Sigmoid colon (tissue), 7 donors: Measurements from ENCODE around the gene RPLP2. TPM values are rescaled to one million over a fixed set of nuclear protein-coding genes. Genes with fewer than 3 reads are reported as not detected.

ENCODE experiments used
- DNase-seq: peaks from one replicate; pipeline ENCODE4 v3.0.0-alpha.2; 2019
- H3K27ac ChIP-seq, 4 donors: fragments of 200-600 bp; sonication (generic); one replicate each; pipeline ENCODE4 v1.5.1; 2016 to 2019; ENCODE audit warnings: mild to moderate bottlenecking in 1 of 4
- H3K27me3 ChIP-seq, 3 donors: fragments of 200-600 bp; sonication (generic); one replicate each; pipeline ENCODE4 v1.5.1; 2019; ENCODE audit warnings: mild to moderate bottlenecking in 1 of 3
- H3K36me3 ChIP-seq, 4 donors: fragments of 200-600 bp; sonication (generic); one replicate each; pipeline ENCODE4 v1.5.1; 2016 to 2019
- H3K4me1 ChIP-seq, 4 donors: fragments of 200-600 bp; sonication (generic); one replicate each; pipeline ENCODE4 v1.5.1; 2017 to 2019
- H3K4me3 ChIP-seq, 4 donors: fragments of 200-600 bp; sonication (generic); one replicate each; pipeline ENCODE4 v1.5.1; 2017 to 2019; ENCODE audit warnings: mild to moderate bottlenecking in 2 of 4, moderate library complexity in 1 of 4
- H3K9me3 ChIP-seq, 4 donors: fragments of 200-600 bp in 3 of 4; sonication (generic) in 3 of 4; one replicate each; pipeline versions ENCODE4 v1.5.1 to v1.6.1; 2013 to 2019
- CTCF ChIP-seq, 4 experiments: fragments of 450-650 bp in 3 of 4; fragments of 200-600 bp in 1 of 4; IDR thresholded peaks; one replicate each; pipeline ENCODE4 v1.5.1; 2016 to 2019; ENCODE audit warnings: antibody characterized with exemption in 4 of 4, mild to moderate bottlenecking in 3 of 4, moderate library complexity in 2 of 4
- EP300 ChIP-seq, 4 donors: sonication (generic); formaldehyde crosslinking; IDR thresholded peaks; one replicate each; pipeline ENCODE4 v1.6.1; 2017; ENCODE audit warnings: antibody characterized with exemption in 4 of 4
- POLR2A ChIP-seq, 2 donors: fragments of 450-650 bp; IDR thresholded peaks; one replicate each; pipeline ENCODE4 v1.6.1; 2016; ENCODE audit warnings: antibody characterized with exemption in 2 of 2, mild to moderate bottlenecking in 2 of 2, moderate library complexity in 2 of 2
- POLR2AphosphoS5 ChIP-seq, 4 donors: sonication (generic); formaldehyde crosslinking; IDR thresholded peaks; one replicate each; pipeline ENCODE4 v1.6.1; 2017; ENCODE audit warnings: antibody characterized with exemption in 4 of 4
- WGBS, 2 donors: extraction: QIAGEN DNeasy Blood & Tissue Kit; methylation state at CpG; one replicate each; pipeline ENCODE4 v1.1.7; 2013; 5-methylcytosine and 5-hydroxymethylcytosine counted together
- intact Hi-C: fragments of 100-400 bp; cut with DNase I; formaldehyde crosslinking; loops from one replicate; pipeline ENCODE4 v1.15.1; 2023
- polyA plus RNA-seq, 3 donors: library from polyadenylated mRNA; stranded (reverse); fragments of 200-250 nt; gene quantifications; one replicate each; pipeline ENCODE4 v1.2.3, GENCODE V29; 2013
- small RNA-seq, 3 donors: library from RNA; depleted of rRNA; stranded (forward); fragments of <200 nt; gene quantifications; one replicate each; pipeline ENCODE3, GENCODE V24; 2016
- total RNA-seq, 4 donors: library from RNA; depleted of rRNA; stranded (reverse); fragments of >200 nt; gene quantifications; one replicate each; pipeline ENCODE4 v1.1.0, GENCODE V29; 2016
- donor health status: healthy with polysubstance abuse.
- donor health status: Bipolar disorder and iron deficiency.
- donor health status: healthy.

RPLP2 gene
- total and polyA plus RNA-seq, 7 donors, result 405 to 2,533 (median 632) TPM

GRCh38 chr11:860234-861104 lies 50.7 kb downstream of the RPLP2 start:
- Histone ChIP-seq H3K4me1 (peaks cover 0 to 28% (median 20%) of the 10 kb centered on the region in 4 donors), H3K27ac (peak overlapping the region; percentile 65 to 79 (median 70)), H3K4me3 (peak overlapping the region in 1 of 4 donors; percentile 28), H3K9me3 (no peaks in the 10 kb centered on the region), H3K27me3 (no peaks in the 10 kb centered on the region), H3K36me3 (peaks cover 0 to 31% (median 6%) of the 10 kb centered on the region in 4 donors)
- intact Hi-C loops, result no loop called here
- 60 to 80% methylated on average over 21 of the region's 21 CpGs for WGBS, 2 donors
- no peak for TF ChIP-seq CTCF (IDR thresholded peaks at IDR 0.05)
- TF ChIP-seq POLR2AphosphoS5 (IDR thresholded peaks at IDR 0.05), result no peak
- TF ChIP-seq EP300 (IDR thresholded peaks at IDR 0.05), result no peak
- no peak for TF ChIP-seq POLR2A (IDR thresholded peaks at IDR 0.05)
- DNase-seq, result no peak

- 37 to 79% methylated on average over 14 of the region's 14 CpGs for WGBS, 2 donors
- intact Hi-C loops, result no loop called here
These were observed 51.3 kb downstream of the RPLP2 start for GRCh38 chr11:861105-861479.

GRCh38 chr11:862081-862661 lies 52.4 kb downstream of the RPLP2 start:
- Histone ChIP-seq H3K27ac (no peak overlapping the region), H3K4me1 (peaks cover 0 to 28% (median 20%) of the 10 kb centered on the region in 4 donors), H3K36me3 (peaks cover 0 to 43% (median 12%) of the 10 kb centered on the region in 4 donors), H3K9me3 (no peaks in the 10 kb centered on the region), H3K4me3 (no peak overlapping the region), H3K27me3 (no peaks in the 10 kb centered on the region)
- 19 to 60% methylated on average over 20 of the region's 20 CpGs for WGBS, 2 donors
- no peak for DNase-seq
- no peak for TF ChIP-seq EP300 (IDR thresholded peaks at IDR 0.05)
- no peak for TF ChIP-seq POLR2AphosphoS5 (IDR thresholded peaks at IDR 0.05)
- TF ChIP-seq CTCF (IDR thresholded peaks at IDR 0.05), result no peak
- TF ChIP-seq POLR2A (IDR thresholded peaks at IDR 0.05), result no peak
- intact Hi-C loops, result no loop called here

More at GRCh38 chr11:861105-861479, 51.3 kb downstream of the RPLP2 start:
- Histone ChIP-seq H3K4me3 (no peak overlapping the region), H3K4me1 (peaks cover 0 to 28% (median 20%) of the 10 kb centered on the region in 4 donors), H3K27ac (no peak overlapping the region), H3K27me3 (no peaks in the 10 kb centered on the region), H3K9me3 (no peaks in the 10 kb centered on the region), H3K36me3 (peaks cover 0 to 33% (median 9%) of the 10 kb centered on the region in 4 donors)
- no peak for TF ChIP-seq POLR2A (IDR thresholded peaks at IDR 0.05)
- TF ChIP-seq EP300 (IDR thresholded peaks at IDR 0.05), result no peak
- no peak for TF ChIP-seq CTCF (IDR thresholded peaks at IDR 0.05)
- TF ChIP-seq POLR2AphosphoS5 (IDR thresholded peaks at IDR 0.05), result no peak
- no peak for DNase-seq

Small RNAs within 50 kb of the gene (small RNA-seq; reads per million reads assigned to genes)
- 0 reads per million in 3 donors for gene SNORA52

Other genes with a start within 250 kb of the RPLP2 start
- 1 to 10 TPM in 1 of 4 donors, under 1 TPM in 2, not detected in 1; 0.66 to 1.4 (median 0.68) TPM for gene LMNTD2, start 249.2 kb upstream of the RPLP2 start, total RNA-seq
- 1 to 10 TPM; 1.2 to 6.3 (median 3.5) TPM for gene LMNTD2, start 249.2 kb upstream of the RPLP2 start, polyA plus RNA-seq
- 1 to 10 TPM; 3.0 to 5.4 (median 3.8) TPM for gene RASSF7, start 249.0 kb upstream of the RPLP2 start, total RNA-seq
- gene RASSF7, start 249.0 kb upstream of the RPLP2 start, polyA plus RNA-seq, result 100 to 1,000 TPM in 1 of 3 donors, 10 to 100 TPM in 2; 72.4 to 122 (median 94.9) TPM
- 10 to 100 TPM; 11.8 to 21.2 (median 17.9) TPM for gene PHRF1, start 233.5 kb upstream of the RPLP2 start, total RNA-seq
- gene PHRF1, start 233.5 kb upstream of the RPLP2 start, polyA plus RNA-seq, result 10 to 100 TPM in 2 of 3 donors, 1 to 10 TPM in 1; 6.6 to 29.3 (median 11.3) TPM
- 10 to 100 TPM in 3 of 4 donors, 1 to 10 TPM in 1; 8.6 to 18.2 (median 14.2) TPM for gene IRF7, start 194.0 kb upstream of the RPLP2 start, total RNA-seq
- 10 to 100 TPM; 10.8 to 73.9 (median 26.8) TPM for gene IRF7, start 194.0 kb upstream of the RPLP2 start, polyA plus RNA-seq
- 1 to 10 TPM in 2 of 4 donors, not detected in 2; 1.8 to 1.9 TPM for gene CDHR5, start 185.0 kb upstream of the RPLP2 start, total RNA-seq
- gene CDHR5, start 185.0 kb upstream of the RPLP2 start, polyA plus RNA-seq, result 100 to 1,000 TPM in 1 of 3 donors, 10 to 100 TPM in 2; 18.0 to 136 (median 29.4) TPM
- gene SCT, start 182.8 kb upstream of the RPLP2 start, total RNA-seq, result not detected
- 1 to 10 TPM in 1 of 3 donors, not detected in 2; 1.1 TPM for gene SCT, start 182.8 kb upstream of the RPLP2 start, polyA plus RNA-seq
- gene DRD4, start 172.7 kb upstream of the RPLP2 start, total RNA-seq, result 1 to 10 TPM in 1 of 4 donors, under 1 TPM in 1, not detected in 2; 0.41 to 2.2 TPM
- gene DRD4, start 172.7 kb upstream of the RPLP2 start, polyA plus RNA-seq, result under 1 TPM in 1 of 3 donors, not detected in 2; 0.28 TPM
- 10 to 100 TPM; 15.1 to 29.6 (median 22.2) TPM for gene DEAF1, start 114.7 kb upstream of the RPLP2 start, total RNA-seq
- gene DEAF1, start 114.7 kb upstream of the RPLP2 start, polyA plus RNA-seq, result 10 to 100 TPM; 11.3 to 18.6 (median 14.4) TPM
- 10 to 100 TPM; 20.9 to 41.5 (median 39.6) TPM for gene TMEM80, start 114.2 kb upstream of the RPLP2 start, total RNA-seq
- 10 to 100 TPM in 2 of 3 donors, 1 to 10 TPM in 1; 7.9 to 27.6 (median 25.7) TPM for gene TMEM80, start 114.2 kb upstream of the RPLP2 start, polyA plus RNA-seq
- 10 to 100 TPM in 2 of 4 donors, 1 to 10 TPM in 2; 5.4 to 15.6 (median 11.6) TPM for gene EPS8L2, start 103.7 kb upstream of the RPLP2 start, total RNA-seq
- gene EPS8L2, start 103.7 kb upstream of the RPLP2 start, polyA plus RNA-seq, result 100 to 1,000 TPM; 153 to 168 (median 155) TPM
- gene TALDO1, start 62.5 kb upstream of the RPLP2 start, total RNA-seq, result 100 to 1,000 TPM in 2 of 4 donors, 10 to 100 TPM in 2; 94.6 to 133 (median 108) TPM
- 100 to 1,000 TPM; 142 to 177 (median 170) TPM for gene TALDO1, start 62.5 kb upstream of the RPLP2 start, polyA plus RNA-seq
- gene GATD1, start 32.5 kb upstream of the RPLP2 start, total RNA-seq, result 10 to 100 TPM in 3 of 4 donors, 1 to 10 TPM in 1; 6.7 to 26.3 (median 14.9) TPM
- 10 to 100 TPM in 2 of 3 donors, 1 to 10 TPM in 1; 7.8 to 55.9 (median 40.0) TPM for gene GATD1, start 32.5 kb upstream of the RPLP2 start, polyA plus RNA-seq
- gene CEND1, start 19.9 kb upstream of the RPLP2 start, total RNA-seq, result 1 to 10 TPM; 1.8 to 3.6 (median 2.6) TPM
- 1 to 10 TPM in 1 of 3 donors, not detected in 2; 2.0 TPM for gene CEND1, start 19.9 kb upstream of the RPLP2 start, polyA plus RNA-seq
- 1 to 10 TPM; 3.8 to 7.2 (median 5.4) TPM for gene SLC25A22, start 11.7 kb upstream of the RPLP2 start, total RNA-seq
- 10 to 100 TPM in 1 of 3 donors, 1 to 10 TPM in 2; 7.8 to 26.4 (median 9.7) TPM for gene SLC25A22, start 11.7 kb upstream of the RPLP2 start, polyA plus RNA-seq
- gene PIDD1, start 4.7 kb upstream of the RPLP2 start, total RNA-seq, result 10 to 100 TPM in 2 of 4 donors, 1 to 10 TPM in 2; 6.7 to 26.6 (median 11.4) TPM
- 10 to 100 TPM in 1 of 3 donors, 1 to 10 TPM in 2; 4.9 to 28.8 (median 6.0) TPM for gene PIDD1, start 4.7 kb upstream of the RPLP2 start, polyA plus RNA-seq
- gene PNPLA2, start 8.9 kb downstream of the RPLP2 start, total RNA-seq, result 10 to 100 TPM; 26.3 to 39.6 (median 34.6) TPM
- gene PNPLA2, start 8.9 kb downstream of the RPLP2 start, polyA plus RNA-seq, result 100 to 1,000 TPM in 1 of 3 donors, 10 to 100 TPM in 2; 35.4 to 137 (median 47.6) TPM
- 1 to 10 TPM; 1.5 to 9.5 (median 4.6) TPM for gene CRACR2B, start 18.0 kb downstream of the RPLP2 start, total RNA-seq
- gene CRACR2B, start 18.0 kb downstream of the RPLP2 start, polyA plus RNA-seq, result 100 to 1,000 TPM in 1 of 3 donors, 10 to 100 TPM in 2; 32.1 to 149 (median 46.8) TPM
- gene CD151, start 23.0 kb downstream of the RPLP2 start, total RNA-seq, result 100 to 1,000 TPM in 3 of 4 donors, 10 to 100 TPM in 1; 84.4 to 343 (median 278) TPM
- gene CD151, start 23.0 kb downstream of the RPLP2 start, polyA plus RNA-seq, result 100 to 1,000 TPM in 1 of 3 donors, 10 to 100 TPM in 2; 91.9 to 436 (median 92.7) TPM
- 10 to 100 TPM; 34.9 to 75.3 (median 52.0) TPM for gene POLR2L, start 32.6 kb downstream of the RPLP2 start, total RNA-seq
- gene POLR2L, start 32.6 kb downstream of the RPLP2 start, polyA plus RNA-seq, result 100 to 1,000 TPM; 139 to 198 (median 143) TPM
- gene TSPAN4, start 32.9 kb downstream of the RPLP2 start, total RNA-seq, result 10 to 100 TPM; 79.2 to 92.7 (median 82.9) TPM
- 10 to 100 TPM in 2 of 3 donors, 1 to 10 TPM in 1; 8.8 to 41.0 (median 15.0) TPM for gene TSPAN4, start 32.9 kb downstream of the RPLP2 start, polyA plus RNA-seq
- gene CHID1, start 100.8 kb downstream of the RPLP2 start, total RNA-seq, result 10 to 100 TPM; 45.7 to 52.3 (median 48.0) TPM
- gene CHID1, start 100.8 kb downstream of the RPLP2 start, polyA plus RNA-seq, result 10 to 100 TPM; 16.9 to 52.0 (median 18.0) TPM
- gene AP2A2, start 115.9 kb downstream of the RPLP2 start, total RNA-seq, result 10 to 100 TPM; 42.6 to 78.4 (median 53.1) TPM
- gene AP2A2, start 115.9 kb downstream of the RPLP2 start, polyA plus RNA-seq, result 10 to 100 TPM; 21.0 to 47.0 (median 31.4) TPM
- not detected for gene MUC6, start 226.8 kb downstream of the RPLP2 start, total RNA-seq
- under 1 TPM in 2 of 3 donors, not detected in 1; under 0.01 to 0.04 TPM for gene MUC6, start 226.8 kb downstream of the RPLP2 start, polyA plus RNA-seq